Esophagus squamous epithelium (tissue), 4 donors: ENCODE measurements around the gene METTL23.

Experiments
- POLR2A ChIP-seq, 4 donors: fragments of 450-650 bp; IDR thresholded peaks; one replicate each; pipeline ENCODE4 v1.6.1; 2017; ENCODE audit warnings: antibody characterized with exemption in 4 of 4, mild to moderate bottlenecking in 4 of 4, moderate library complexity in 3 of 4
- TF ChIP-seq, protein P1 (sequence below), 6 experiments: fragments of 450-650 bp in 4 of 6; fragments of 200-600 bp in 2 of 6; sonication (generic) in 2 of 6; IDR thresholded peaks; one replicate each; pipeline ENCODE4 v1.5.1; 2016 to 2019; ENCODE audit warnings: antibody characterized with exemption in 6 of 6, mild to moderate bottlenecking in 4 of 6, moderate library complexity in 4 of 6

DNA sequence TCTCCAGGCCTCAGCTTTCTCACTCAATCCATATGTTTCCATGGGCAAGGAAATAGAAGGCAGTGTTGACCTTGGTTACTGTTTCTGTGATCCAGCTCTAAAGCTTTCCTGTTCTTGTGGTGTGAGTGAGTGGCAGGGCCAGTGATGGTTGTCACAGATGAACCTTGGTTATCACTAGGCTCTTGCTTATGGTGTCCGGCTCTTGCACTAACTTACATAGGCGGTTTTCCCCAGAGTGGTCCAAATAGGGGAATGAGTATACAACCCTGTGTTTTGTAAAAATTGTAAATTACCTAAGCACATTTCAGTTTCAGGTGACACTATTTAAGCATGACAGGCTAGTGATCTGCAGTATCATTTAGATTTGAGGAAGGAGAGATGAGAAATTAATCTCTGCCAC lies 18.1 kb downstream of the METTL23 start:
- TF ChIP-seq, protein P1, sequence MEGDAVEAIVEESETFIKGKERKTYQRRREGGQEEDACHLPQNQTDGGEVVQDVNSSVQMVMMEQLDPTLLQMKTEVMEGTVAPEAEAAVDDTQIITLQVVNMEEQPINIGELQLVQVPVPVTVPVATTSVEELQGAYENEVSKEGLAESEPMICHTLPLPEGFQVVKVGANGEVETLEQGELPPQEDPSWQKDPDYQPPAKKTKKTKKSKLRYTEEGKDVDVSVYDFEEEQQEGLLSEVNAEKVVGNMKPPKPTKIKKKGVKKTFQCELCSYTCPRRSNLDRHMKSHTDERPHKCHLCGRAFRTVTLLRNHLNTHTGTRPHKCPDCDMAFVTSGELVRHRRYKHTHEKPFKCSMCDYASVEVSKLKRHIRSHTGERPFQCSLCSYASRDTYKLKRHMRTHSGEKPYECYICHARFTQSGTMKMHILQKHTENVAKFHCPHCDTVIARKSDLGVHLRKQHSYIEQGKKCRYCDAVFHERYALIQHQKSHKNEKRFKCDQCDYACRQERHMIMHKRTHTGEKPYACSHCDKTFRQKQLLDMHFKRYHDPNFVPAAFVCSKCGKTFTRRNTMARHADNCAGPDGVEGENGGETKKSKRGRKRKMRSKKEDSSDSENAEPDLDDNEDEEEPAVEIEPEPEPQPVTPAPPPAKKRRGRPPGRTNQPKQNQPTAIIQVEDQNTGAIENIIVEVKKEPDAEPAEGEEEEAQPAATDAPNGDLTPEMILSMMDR (IDR thresholded peaks at IDR 0.05) = no peak
- TF ChIP-seq POLR2A (IDR thresholded peaks at IDR 0.05) = no peak
